GM12892 (cell line): ENCODE results near the gene NPAS3.

ENCODE experiments used
- POLR2A ChIP-seq: IDR thresholded peaks from 2 replicates; pipeline ENCODE4 v1.6.1; 2011; ENCODE audit warnings: low read depth, low read length, control low read depth
- POLR2AphosphoS5 ChIP-seq: IDR thresholded peaks from 2 replicates; pipeline ENCODE4 v1.6.1; 2011; ENCODE audit warnings: low read depth, low read length, control low read depth

DNA sequence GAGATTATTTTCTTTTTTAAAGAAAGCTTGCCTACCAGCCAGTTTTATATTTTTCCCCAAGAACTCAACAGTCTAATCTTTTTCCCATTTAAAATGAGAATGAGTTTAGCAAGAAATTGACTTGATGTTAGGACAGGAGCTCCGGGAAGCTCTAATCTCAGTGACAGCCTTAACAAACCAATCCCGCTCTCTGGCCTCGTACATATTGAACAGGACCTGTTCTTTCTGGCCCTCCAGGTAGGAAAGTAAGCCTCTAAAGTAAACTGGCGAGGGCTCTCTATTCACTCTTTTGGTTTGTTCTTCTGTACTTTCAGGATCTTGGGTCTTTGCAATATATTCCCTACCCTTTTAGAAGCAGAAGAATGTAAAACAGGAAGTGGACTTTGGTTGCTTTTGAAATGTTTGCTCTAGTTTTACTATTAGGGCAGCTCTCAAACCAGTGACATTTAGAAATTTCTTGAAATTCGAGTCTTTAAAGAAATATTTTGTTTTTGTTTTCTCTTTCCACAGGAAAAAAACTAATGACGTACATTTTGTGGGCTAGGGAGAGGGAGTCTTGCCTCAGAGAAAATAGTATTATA, 17.9 kb upstream of the NPAS3 start:
- TF ChIP-seq POLR2A (no peak), POLR2AphosphoS5 (no peak)
